Measurements from ENCODE around the gene EGR1.

GRCh38 chr5:138445547-138446271 is 19.6 kb upstream of the EGR1 start:
- TF ChIP-seq EZH2 (IDR thresholded peaks at IDR 0.05; ENCODE audit: low read length, unreplicated experiment) (no peak), CTCF (conservative IDR thresholded peaks at IDR 0.05; ENCODE audit: low read depth, low read length) (no peak)
